Measurements from ENCODE around the gene SH3RF3.
A peak's percentile ranks its signal among the peaks of the same experiment; 100 is the strongest.
"Not testable (repeated sequence)": the region's sequence is repeated elsewhere in the genome, so short reads cannot be mapped to it uniquely, and the experiment has no call there.

SH3RF3 gene

GRCh38 chr2:109159096-109159495 lies 30.1 kb downstream of the SH3RF3 start:
- no peak for TF ChIP-seq CTCF (IDR thresholded peaks at IDR 0.05; ENCODE audit: low read depth, low read length)
- DNase-seq (ENCODE audit: extremely low read depth, low read depth): no peak

- DNase-seq (ENCODE audit: extremely low read depth, low read depth): no peak
- TF ChIP-seq CTCF (IDR thresholded peaks at IDR 0.05; ENCODE audit: low read depth, low read length): no peak
These were observed 31.9 kb downstream of the SH3RF3 start for GRCh38 chr2:109160714-109161440.

GRCh38 chr2:109162367-109162766 lies 33.4 kb downstream of the SH3RF3 start:
- DNase-seq (ENCODE audit: extremely low read depth, low read depth): not testable (repeated sequence)

- no peak for TF ChIP-seq CTCF (IDR thresholded peaks at IDR 0.05; ENCODE audit: low read depth, low read length)
- DNase-seq (ENCODE audit: extremely low read depth, low read depth): no peak
These were observed 34.0 kb downstream of the SH3RF3 start for GRCh38 chr2:109162999-109163398.

GRCh38 chr2:109164311-109164710 lies 35.3 kb downstream of the SH3RF3 start:
- no peak for DNase-seq (ENCODE audit: extremely low read depth, low read depth)
- no peak for TF ChIP-seq CTCF (IDR thresholded peaks at IDR 0.05; ENCODE audit: low read depth, low read length)

GRCh38 chr2:109164739-109165221 lies 35.8 kb downstream of the SH3RF3 start:
- TF ChIP-seq CTCF (IDR thresholded peaks at IDR 0.05; ENCODE audit: low read depth, low read length): no peak
- DNase-seq (ENCODE audit: extremely low read depth, low read depth): peak; percentile 52

- no peak for DNase-seq (ENCODE audit: extremely low read depth, low read depth)
- TF ChIP-seq CTCF (IDR thresholded peaks at IDR 0.05; ENCODE audit: low read depth, low read length): no peak
These were observed 37.8 kb downstream of the SH3RF3 start for GRCh38 chr2:109166811-109167210.

GRCh38 chr2:109168086-109168485 lies 39.1 kb downstream of the SH3RF3 start:
- DNase-seq (ENCODE audit: extremely low read depth, low read depth): no peak
- no peak for TF ChIP-seq CTCF (IDR thresholded peaks at IDR 0.05; ENCODE audit: low read depth, low read length)

All from AG09319 (cell line).